Activated T-helper 1 cell treated with anti-CD3 and anti-CD28 coated beads, Interleukin-2, amount 50 U/mL, for 16 hours (primary cell): Measurements from ENCODE around the gene AGR2.

Source experiments
- DNase-seq, 2 donors: peaks; one replicate each; pipeline ENCODE4 v3.0.0-alpha.2; 2020; ENCODE audit warnings: low read depth in 1 of 2, low spot score in 1 of 2

Gene AGR2

DNA sequence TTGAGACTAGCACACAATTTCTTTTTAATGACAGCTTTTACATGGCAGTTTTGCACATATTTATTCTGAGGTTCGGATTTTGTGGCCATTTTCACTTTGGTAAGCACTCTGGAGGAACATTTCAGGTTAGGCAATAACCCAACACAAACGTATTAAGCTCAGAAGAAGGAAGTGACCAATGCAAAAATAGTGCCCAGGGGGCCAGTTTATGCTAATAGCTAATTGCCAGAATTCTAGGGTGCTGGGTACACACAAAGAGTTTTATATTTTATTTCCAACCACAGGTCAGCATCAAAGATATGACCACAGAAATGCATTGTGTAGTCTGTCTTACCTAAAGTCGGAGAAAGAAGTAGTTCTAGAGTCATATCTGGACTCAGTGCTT lies 8.4 kb upstream of the AGR2 start:
- no peak for DNase-seq

DNA sequence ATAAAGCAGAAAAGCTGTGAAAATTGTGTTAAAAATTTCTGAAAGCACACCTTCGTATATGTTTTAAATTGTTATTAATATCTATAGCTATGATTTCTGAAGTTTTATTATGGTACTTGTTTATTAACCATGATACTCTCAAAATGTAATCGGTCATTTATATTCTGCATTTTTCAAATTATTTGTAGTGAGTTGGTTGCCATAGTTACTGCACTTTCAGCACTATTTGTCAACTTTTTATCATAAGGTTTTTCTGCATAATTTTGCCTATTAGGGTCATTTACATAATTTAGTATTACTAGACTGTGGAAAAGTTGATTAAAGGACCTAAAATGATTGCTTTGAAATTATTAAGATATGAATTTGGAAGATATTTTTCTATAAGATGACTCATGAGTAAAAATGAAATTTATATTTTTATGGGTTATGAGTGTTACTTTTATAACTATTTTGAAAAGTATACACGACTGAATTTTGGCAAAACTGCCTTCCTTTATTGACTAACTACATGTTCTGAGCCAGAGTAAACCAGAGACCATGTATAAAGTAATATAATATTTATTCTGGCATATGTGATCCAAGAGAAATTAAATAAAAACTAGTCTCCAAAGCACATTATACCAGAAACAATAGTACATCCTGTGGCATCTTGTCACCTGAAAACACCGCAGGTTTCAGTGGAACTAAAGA lies 7.9 kb upstream of the AGR2 start:
- no peak for DNase-seq

DNA sequence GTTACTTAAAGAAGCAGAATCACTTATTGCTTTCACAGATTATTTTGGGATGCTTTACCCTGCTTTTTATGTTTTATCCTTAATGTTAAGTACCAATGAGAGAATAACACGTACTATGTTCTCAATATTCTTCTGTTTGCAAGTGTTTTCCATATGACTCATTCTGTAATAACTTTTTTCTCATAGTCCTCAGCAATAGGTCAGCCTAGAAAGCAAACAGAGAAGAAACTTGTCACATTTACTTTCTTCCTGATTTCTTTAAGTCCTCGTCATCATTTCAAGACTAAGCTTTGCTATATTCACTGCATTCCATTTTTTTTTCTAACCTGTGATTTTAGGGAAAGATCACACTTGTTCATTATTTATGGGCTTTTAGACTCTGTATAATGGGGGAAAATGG lies 6.8 kb upstream of the AGR2 start:
- DNase-seq: no peak

DNA sequence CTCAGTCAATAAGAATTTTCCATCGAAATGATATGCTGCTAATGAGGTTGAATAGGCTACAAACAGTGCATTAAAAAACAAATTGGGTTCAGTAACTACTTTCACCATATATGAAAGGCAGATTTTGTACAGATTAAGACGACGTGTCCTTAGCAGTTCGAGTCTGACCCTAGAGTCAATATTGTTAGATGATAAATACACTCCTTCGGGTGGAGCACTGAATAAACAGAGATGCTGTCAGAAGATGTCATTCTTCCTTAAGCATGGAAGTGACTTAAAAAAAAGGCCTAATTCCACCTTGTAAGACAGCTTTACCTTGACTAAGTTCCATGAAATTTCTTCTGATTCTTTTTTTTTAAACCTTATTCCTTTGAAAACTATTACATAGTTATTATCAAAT lies 5.8 kb upstream of the AGR2 start:
- DNase-seq: no peak

DNA sequence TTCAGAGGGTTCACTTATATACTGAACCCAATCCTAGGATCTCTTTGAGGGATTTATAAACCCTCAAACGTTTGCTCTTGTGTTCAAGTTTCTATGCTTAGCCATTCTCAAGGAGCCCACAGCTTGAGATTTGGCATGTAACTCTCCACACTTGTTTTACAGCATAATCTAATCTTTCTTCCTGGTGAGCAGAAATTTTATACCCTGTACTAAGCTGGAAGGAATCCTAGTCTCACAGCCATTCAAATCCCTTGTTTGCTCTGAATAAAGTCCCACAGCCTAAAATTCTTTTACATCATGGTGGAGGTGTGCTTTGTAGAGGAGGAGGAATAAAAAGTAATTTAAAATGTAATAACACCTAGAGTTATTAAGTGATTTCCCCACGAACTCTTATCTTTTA lies 5.3 kb upstream of the AGR2 start:
- no peak for DNase-seq

DNA sequence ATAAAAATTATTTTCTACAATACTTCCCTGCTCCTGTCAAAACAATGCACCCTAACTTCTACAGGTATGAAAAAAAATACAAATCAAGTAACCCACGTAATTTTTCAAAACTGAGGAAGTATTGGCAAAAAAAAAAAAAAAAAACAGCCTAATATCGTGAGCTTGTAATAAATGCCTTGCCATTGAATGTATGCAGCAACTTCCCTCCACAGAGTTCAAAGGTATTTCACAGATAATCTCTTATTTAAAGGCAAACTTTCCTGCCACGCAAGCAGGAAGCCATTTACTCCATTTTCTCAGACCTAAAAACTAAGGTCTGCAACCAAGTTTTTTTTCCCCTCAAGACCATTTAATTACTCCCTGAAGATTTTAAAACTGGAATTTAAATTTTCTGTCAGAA lies 642 bp upstream of the AGR2 start:
- no peak for DNase-seq

DNA sequence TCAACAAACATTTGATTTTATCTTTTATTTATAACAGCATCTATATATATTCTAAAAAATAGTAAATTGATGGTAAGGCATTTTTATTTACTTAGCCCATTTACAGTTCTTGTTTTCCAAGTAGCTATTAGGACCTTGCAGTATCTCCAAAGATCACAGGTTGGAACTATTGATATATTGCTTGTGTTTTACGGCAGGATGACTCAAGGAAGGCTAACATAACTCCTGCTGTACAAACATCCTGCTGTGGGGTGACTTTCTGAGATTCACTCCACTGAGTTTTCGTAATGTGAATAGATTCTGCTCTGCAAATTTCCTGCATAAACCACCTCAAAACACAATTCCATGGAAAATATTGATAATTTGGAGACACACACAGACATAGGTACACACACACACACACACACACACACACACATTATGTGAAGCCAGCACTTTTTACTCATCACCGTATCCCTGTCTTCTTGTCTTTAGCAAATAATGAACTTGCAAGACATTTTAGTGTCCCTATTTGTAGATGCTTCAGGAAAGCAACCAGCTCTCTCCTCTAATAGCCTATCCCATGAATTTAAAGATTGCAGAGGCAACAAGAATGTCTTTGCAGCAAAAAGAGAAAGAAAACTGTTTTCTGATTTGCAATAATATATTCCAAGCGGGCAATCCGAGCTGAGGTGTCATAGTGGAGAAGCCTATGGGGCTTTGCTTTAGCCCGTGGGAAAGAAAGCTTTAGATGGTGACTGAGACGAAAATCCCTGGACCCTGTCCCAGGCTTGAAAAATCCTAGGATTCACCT lies 722 bp downstream of the AGR2 start:
- no peak for DNase-seq

DNA sequence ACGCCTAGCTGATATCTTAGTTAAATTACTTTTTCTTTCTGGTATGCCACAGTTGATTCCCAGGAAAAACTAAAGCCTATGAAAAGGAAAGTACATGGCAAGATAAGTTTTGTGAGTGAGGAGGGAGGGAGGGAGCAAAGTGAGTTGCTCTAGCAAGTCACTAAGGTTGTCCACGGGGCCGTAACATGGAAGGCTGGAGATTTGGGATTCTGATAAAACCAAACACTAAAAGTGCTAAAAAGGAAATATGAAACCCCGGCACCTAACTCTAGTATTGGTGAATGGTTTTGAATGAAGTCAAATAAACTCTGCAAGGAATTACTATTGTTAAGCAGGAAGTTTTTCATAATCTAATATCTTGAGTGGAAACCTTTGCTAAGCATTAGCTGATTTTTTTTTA lies 1.7 kb downstream of the AGR2 start:
- no peak for DNase-seq

DNA sequence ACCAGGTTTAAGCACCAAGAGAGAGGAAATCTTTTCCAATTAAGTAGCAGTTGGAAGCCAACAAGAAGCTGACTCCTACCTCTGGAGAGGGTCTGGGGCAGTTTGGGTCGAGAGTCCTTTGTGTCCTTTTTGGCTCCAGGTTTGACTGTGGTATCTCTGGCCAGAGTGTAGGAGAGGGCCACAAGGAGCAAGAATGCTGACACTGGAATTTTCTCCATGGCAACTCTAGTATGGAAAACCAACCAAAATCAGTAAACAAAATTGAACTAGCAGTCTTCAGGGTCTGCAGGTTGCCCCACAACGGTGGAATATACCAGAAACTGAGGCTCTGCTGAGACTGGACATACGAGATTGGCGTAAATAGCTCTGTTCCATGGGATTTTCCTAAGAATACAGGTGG lies 3.2 kb downstream of the AGR2 start:
- no peak for DNase-seq

DNA sequence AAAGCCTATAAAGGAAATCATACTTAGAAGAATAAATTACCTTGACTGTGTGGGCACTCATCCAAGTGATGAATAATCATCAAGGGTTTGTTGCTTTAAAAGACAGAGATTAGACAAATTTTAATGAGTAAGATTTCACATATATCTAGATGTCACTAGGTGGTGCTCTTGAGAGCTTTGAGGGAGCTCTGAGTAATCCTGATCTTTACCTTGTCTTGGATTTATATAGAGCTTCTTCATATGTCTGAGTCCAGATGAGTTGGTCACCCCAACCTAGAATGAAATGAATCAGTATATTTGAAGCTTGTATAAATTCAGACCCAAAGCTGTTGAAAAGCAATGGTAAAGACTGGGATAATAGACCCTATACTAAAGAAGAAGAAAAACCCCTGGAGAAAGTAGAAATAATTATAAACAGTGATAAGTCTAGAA lies 3.7 kb downstream of the AGR2 start:
- no peak for DNase-seq

DNA sequence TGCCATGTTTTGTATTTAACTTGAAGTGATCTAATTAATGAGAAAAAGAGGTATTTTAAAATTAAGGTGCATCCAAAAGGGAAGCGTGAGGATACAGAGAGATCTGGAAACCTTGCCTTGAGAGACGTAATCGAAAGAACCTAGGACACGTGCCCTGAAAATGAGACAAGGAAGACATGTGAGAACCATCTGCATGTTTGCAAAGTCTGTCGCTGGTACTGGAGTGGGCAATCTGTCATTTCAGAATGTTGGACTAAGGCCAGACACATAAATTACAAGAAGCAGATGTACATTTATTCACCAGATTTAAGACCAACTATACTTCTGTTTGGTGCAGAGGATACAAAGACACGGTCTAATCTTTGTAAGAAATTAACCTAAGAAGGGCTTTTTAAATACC lies 9.2 kb downstream of the AGR2 start:
- DNase-seq: no peak

DNA sequence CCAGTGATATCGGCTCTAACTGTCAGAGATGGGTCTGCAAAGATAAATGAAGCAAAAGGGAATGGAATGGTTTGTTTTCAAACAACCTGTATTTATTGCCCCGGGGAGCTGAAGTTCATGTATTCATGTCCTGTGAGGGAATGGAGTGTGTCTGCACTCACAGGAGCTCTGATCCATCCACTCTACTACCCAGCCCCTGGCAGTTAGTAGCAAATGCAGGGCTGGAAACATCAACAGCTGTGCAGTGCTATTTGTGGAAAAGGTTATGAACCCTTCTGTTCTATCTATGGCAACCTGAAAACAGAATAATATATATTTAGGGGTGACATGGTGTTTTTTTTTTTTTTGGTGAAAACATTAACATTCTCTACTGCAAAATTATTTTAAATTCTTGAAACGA lies 9.8 kb downstream of the AGR2 start:
- no peak for DNase-seq

DNA sequence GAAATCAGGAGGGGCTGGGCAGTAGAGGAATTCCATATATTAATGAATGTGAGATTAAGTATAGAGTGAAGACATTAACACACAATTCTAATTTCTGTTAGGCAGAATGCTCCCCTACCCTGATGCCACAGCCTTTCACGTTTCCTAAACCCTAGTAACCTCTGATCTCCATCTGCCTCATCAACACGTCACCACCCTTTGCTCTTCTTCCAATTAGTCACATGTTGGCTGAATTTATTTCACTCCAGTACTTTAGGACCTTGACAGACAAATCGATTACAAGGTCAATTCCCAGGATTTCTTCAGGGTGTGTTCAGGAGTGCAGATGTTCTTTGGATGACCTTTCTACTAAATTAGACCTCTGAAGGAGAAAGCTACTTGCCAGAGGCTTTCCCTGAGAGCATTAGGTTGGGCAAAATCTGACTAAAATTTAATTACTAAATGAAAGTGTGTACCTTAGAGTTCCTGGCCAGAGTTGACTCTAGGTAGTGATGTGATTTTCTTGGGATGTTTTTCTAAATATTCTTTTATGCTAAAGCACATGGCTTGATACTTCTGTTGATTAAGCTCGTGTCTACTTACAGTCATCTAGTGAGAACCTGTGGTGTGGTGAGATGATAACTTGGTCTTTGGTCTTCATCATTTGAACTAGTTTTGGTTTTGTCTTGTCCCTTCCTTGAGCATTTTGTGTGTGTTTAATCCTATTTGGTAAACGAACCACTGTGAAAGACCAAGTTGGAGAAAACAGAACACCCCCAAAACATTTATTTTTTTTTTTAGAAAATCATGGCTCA lies 12.7 kb downstream of the AGR2 start:
- no peak for DNase-seq

DNA sequence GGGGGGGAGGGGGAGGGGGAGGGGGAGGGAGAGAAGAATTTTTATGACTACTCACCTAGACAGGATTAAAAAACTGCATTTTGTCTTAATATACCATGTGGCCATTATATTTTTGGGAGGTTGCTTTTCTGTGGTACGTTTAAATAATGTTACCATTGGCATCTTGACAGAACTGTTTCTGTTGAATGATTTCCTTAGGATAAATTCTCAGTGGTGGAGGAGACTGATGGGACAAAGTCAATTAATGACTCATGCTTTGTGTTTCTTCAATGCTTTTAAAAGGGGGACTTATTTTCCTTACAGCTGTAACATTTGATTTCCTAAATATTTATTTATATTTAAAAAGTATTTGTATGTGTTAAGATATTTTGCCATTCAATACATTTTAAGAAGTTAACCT lies 13.7 kb downstream of the AGR2 start:
- DNase-seq: no peak

DNA sequence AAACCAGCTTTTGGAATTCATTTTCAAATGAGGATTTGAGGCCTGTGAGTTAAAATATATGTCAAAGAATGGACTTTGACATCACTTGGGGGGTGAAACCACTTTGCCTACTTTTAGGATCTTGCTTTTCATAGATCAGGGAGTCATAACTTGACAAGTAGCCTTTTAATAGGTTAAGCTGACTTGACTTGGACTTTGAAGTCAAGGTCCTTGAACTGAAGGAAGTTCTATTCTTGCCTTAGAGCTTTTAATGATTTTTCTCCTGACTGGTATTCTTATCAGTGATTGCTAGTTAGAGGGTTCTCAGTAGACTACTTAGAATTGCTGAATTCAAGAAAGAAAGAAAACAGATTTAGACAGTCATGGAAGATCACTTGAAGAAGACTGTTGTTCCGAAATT lies 17.7 kb downstream of the AGR2 start:
- no peak for DNase-seq

DNA sequence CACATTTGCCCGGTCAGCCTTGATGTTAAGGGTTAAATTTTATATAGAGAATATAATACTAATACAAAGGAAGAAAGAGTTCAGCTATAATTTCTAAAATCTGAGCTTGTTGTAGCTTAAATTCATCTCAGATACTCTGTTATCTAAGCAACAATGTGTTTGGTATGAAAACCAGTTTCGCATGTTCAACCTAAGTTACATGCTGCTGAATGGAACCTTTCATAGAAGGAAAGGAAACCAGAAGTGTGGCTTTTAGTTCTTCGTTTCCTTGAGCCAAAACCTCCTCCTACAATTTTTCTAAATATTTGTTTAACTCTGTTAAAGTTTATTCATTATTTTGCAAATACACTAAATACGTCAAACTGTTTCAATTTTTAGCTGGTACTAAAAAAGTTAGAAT lies 18.5 kb downstream of the AGR2 start:
- no peak for DNase-seq

DNA sequence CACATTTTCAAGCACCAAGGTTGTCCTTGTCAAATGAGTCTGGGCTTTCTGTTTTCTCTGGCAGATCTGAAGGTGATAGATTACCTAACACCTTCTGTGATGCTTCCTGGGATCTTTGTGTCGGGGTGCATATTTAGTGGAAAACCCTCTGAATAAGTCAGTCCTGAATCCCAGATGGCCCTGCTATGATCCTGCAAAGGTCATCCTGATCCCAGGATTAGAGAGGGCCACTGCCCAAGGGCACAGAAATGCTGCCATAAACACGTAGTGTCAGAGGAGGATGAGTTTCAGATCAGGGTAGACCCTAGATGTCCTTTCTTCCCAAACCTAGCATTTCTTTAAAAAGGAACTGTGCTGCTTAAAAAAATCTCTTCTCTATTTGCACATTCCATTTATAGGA lies 19.0 kb downstream of the AGR2 start:
- DNase-seq: no peak

DNA sequence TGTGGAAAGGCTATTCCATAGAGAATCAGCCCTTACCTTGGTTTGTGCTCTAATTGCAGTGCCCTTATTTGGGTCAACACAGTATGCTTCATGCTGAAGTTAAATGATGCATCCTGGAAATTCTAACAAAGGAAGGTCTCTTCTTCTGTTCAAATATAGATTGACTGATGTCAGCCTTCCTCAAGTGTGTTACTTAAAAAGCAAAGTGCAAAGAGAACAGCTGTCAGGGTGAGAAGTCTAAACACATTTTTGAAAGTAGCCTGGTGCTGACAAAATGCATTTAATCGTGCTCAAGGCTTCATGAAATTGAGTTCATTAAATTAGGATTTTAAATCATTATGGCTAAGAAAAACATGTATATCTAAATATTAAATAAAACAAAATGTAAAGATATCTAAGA lies 19.5 kb downstream of the AGR2 start:
- DNase-seq: no peak

DNA sequence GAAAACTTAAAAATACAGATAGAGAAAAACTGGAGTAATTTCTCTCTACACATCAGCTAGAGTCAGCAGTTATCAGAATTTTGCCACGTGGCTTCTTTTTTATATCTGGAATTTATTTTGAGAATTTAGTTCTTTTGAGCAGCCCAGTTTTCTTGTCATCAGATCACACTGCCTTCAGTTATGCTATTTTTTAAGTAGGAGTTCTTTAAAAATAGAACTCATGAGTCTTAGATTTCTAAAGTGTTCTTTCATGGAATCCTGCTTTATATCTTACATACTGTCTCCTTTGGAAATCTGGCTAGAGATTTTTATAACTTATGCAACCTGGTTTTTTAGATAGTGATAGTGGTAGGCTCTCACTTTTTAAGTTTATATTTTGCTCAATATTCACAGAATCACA lies 24.2 kb downstream of the AGR2 start:
- DNase-seq: no peak

DNA sequence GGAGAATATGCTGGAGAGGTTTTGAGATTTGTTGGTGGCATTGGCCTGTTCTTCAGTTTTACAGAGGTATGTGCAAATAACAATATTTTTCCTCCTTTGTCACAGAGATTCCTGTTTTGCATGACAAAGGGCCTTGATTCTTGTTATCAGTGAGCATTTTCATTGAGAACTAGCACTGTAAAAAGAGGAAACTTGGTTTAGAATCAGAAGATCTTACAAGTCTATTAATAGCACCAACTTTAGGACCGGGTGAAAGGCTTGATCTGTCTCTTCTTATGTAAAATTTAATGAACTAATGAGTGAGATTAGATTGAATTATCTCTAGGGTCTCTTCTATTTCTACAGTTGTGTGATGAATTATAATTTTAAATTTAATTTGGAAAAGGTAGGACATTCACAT lies 25.7 kb downstream of the AGR2 start:
- no peak for DNase-seq

DNA sequence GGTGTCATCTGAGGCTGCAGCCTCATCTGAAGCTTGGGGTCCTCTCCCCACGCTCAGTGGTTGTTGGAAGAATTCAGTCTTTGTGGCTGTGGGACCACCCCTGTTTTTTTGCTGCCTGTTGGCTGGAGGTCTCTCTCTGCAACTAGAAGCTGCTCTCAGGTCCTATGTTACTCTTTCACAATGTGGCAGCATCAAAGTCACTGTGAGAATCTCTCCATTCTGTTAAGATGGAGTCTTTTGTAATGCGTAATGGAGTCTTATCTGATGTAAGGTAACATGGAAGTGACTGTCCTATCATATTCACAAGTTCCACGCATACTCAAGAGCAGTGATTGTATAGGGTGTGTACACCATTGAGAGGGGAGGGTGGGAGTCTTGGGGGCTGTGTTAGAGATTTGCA lies 26.3 kb downstream of the AGR2 start:
- DNase-seq: no peak

DNA sequence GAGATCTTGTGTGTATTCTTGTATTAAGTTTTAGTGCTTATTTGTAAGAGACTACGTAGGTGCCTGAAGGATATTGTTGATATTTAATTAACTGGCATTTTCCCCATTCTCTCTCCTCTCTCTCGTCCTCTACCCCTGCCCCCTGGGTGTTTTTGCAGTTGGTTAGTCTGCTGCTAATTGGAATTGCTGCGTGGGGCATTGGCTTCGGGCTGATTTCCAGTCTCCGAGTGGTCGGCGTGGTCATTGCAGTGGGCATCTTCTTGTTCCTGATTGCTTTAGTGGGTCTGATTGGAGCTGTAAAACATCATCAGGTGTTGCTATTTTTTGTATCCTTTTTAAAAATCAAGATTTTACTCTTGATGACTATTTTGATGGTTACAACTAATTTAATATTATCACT lies 28.7 kb downstream of the AGR2 start:
- no peak for DNase-seq
